ENCODE measurements around the gene ZNF184. TPM values are rescaled to one million over a fixed set of nuclear protein-coding genes. Genes with fewer than 3 reads are reported as not detected.
"Not testable (repeated sequence)": the region's sequence is repeated elsewhere in the genome, so short reads cannot be mapped to it uniquely, and the experiment has no call there.

ZNF184 gene
- total RNA-seq, 4 donors from 2014 or later = 5.0 to 9.0 (median 8.5) TPM

DNA sequence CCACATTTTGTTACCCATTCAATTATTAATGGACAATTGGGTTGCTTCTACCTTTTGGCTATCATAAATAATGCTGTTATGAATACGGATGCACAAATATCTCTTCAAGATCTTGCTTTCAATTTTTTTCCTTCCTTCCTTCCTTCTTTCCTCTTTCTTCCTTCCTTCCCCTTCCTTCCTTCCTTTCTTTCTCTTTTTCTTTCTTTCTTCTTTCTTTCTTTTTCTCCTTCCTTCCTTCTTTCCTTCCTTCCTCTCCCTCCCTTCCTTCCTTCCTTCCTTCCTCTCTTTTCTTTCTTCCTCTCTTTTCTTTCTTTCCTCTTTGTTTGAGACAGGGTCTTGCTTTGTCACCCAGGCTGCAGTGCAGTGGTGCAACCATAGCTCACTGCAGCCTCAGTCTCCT, 39.2 kb downstream of the ZNF184 start:
- WGBS, 2 donors (ENCODE audit: low coverage in 1 of 2) = 57 to 80% methylated on average over 1 of the region's 1 CpG
- Histone ChIP-seq H3K4me1 (no peaks in the 10 kb centered on the region), H3K36me3 (no peaks in the 10 kb centered on the region), H3K4me3 (no peak overlapping the region), H3K27ac (no peak overlapping the region), H3K9me3 (peaks cover 0 to 12% (median 0%) of the 10 kb centered on the region in 3 donors), H3K27me3 (no peaks in the 10 kb centered on the region)
- no peak for ATAC-seq
- TF ChIP-seq POLR2A (IDR thresholded peaks at IDR 0.05) (no peak), POLR2AphosphoS5 (IDR thresholded peaks at IDR 0.05) (no peak), EP300 (IDR thresholded peaks at IDR 0.05) (no peak)
- TF ChIP-seq, protein P1, sequence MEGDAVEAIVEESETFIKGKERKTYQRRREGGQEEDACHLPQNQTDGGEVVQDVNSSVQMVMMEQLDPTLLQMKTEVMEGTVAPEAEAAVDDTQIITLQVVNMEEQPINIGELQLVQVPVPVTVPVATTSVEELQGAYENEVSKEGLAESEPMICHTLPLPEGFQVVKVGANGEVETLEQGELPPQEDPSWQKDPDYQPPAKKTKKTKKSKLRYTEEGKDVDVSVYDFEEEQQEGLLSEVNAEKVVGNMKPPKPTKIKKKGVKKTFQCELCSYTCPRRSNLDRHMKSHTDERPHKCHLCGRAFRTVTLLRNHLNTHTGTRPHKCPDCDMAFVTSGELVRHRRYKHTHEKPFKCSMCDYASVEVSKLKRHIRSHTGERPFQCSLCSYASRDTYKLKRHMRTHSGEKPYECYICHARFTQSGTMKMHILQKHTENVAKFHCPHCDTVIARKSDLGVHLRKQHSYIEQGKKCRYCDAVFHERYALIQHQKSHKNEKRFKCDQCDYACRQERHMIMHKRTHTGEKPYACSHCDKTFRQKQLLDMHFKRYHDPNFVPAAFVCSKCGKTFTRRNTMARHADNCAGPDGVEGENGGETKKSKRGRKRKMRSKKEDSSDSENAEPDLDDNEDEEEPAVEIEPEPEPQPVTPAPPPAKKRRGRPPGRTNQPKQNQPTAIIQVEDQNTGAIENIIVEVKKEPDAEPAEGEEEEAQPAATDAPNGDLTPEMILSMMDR (IDR thresholded peaks at IDR 0.05) = no peak

DNA sequence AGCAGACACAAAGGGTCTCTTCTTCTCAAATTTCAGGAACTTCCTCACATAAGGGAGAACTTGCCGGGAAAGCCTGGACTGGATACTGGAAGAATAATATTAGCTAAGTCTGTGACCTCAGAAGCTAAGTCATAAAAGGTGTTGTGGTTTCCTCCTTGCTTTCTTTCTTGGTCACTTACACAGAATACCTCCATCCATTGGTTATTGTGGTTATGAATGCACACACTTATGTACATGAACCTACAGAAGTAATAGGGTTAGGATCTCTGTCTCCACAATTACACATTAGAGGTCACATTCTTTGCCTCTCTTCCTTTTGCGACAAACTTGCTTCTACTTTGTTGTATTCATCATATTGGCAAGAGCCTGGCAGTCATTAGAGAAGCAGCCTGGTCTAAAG, 43.9 kb downstream of the ZNF184 start:
- peaks cover 0 to 12% (median 0%) of the 10 kb centered on the region in 3 donors for H3K9me3 ChIP-seq
- H3K27me3 ChIP-seq = no peaks in the 10 kb centered on the region
- H3K4me3 ChIP-seq = no peak overlapping the region
- H3K27ac ChIP-seq = no peak overlapping the region
- no peak for ATAC-seq
- H3K36me3 ChIP-seq = no peaks in the 10 kb centered on the region
- 46% methylated on average over 2 of the region's 2 CpGs; no CpG with 5 or more reads in 1 of the 2 donors for WGBS, 2 donors (ENCODE audit: low coverage in 1 of 2)
- H3K4me1 ChIP-seq = no peaks in the 10 kb centered on the region
- TF ChIP-seq, protein P1 (IDR thresholded peaks at IDR 0.05) = no peak
- TF ChIP-seq EP300 (IDR thresholded peaks at IDR 0.05) (no peak), POLR2AphosphoS5 (IDR thresholded peaks at IDR 0.05) (no peak), POLR2A (IDR thresholded peaks at IDR 0.05) (no peak)

DNA sequence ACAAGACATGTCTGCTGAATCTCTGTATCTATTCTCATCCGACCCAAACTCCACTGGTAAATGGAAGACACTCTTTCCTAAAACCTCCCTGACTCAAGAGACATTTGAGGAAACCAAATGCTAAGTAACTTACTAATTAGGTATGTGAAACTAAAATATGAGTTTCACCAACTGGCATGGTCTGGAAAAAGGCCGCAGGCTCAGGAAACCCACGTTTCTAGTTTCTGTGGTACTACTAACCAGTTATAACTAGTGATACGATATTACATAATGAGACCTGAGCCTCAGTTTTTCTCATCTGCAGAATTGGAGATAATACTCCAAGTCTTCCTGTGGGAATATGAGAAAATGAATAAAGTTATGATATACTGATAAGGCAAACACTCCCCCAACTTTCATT, 44.4 kb downstream of the ZNF184 start:
- TF ChIP-seq POLR2AphosphoS5 (IDR thresholded peaks at IDR 0.05) (no peak), POLR2A (IDR thresholded peaks at IDR 0.05) (no peak), EP300 (IDR thresholded peaks at IDR 0.05) (no peak)
- TF ChIP-seq, protein P1 (IDR thresholded peaks at IDR 0.05) = no peak
- ATAC-seq = no peak
- Histone ChIP-seq H3K36me3 (no peaks in the 10 kb centered on the region), H3K4me1 (no peaks in the 10 kb centered on the region), H3K9me3 (peaks cover 0 to 12% (median 0%) of the 10 kb centered on the region in 3 donors), H3K27ac (no peak overlapping the region), H3K27me3 (no peaks in the 10 kb centered on the region), H3K4me3 (no peak overlapping the region)
- 75 to 90% methylated on average over 3 to 4 of the region's 4 CpGs for WGBS, 2 donors (ENCODE audit: low coverage in 1 of 2)

DNA sequence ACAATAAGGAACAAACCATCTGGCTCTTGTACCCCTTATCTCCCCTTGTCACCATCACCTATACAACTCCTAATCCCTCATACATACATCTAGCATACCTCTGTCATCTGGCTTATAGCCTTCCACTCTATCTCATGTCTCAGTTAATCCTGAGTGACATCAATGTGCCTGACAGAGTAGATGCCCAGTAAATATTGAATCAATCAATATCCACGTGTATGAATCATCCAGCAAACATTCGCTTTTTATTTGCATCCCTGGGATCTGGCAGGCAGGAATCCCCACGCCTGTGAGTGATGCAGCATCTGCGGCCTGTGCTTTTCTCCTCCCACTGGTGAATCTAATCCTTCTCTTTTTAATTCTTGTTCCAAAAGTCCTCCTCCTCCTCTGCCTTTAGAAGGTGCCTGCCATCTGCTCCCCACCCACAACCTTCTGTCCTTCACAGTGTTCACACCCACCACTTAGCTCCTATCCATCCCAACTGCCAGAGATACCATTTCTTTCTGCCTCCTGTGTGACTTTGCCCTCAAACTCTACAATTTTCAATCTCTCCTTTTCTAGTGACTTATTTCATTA, 46.8 kb downstream of the ZNF184 start:
- H3K27ac ChIP-seq = no peak overlapping the region
- no peaks in the 10 kb centered on the region for H3K36me3 ChIP-seq
- 60 to 78% methylated on average over 1 to 4 of the region's 4 CpGs for WGBS, 2 donors (ENCODE audit: low coverage in 1 of 2)
- no peak for TF ChIP-seq EP300 (IDR thresholded peaks at IDR 0.05)
- H3K9me3 ChIP-seq = peaks cover 0 to 17% (median 0%) of the 10 kb centered on the region in 3 donors
- H3K4me3 ChIP-seq = no peak overlapping the region
- no peaks in the 10 kb centered on the region for H3K4me1 ChIP-seq
- ATAC-seq = no peak
- H3K27me3 ChIP-seq = no peaks in the 10 kb centered on the region

DNA sequence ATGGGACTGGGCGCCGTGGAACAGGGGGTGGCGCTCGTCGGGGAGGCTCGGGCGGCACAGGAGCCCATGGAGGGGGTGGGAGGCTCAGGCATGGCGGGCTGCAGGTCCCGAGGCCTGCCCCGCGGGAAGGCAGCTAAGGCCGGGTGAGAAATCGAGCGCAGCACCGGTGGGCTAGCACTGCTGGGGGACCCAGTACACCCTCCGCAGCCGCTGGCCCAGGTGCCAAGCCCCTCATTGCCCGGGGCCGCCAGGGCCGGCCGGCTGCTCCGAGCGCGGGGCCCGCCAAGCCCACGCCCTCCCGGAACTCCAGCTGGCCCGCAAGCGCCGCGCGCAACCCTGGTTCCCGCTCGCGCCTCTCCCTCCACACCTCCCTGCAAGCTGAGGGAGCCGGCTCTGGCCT, 48.1 kb downstream of the ZNF184 start:
- H3K27ac ChIP-seq, H3K4me3 ChIP-seq, H3K36me3 ChIP-seq, H3K4me1 ChIP-seq, H3K27me3 ChIP-seq, ATAC-seq, H3K9me3 ChIP-seq: not testable (repeated sequence)
- WGBS, 2 donors (ENCODE audit: low coverage in 1 of 2) = no CpG with 5 or more reads among the region's 36 CpGs

DNA sequence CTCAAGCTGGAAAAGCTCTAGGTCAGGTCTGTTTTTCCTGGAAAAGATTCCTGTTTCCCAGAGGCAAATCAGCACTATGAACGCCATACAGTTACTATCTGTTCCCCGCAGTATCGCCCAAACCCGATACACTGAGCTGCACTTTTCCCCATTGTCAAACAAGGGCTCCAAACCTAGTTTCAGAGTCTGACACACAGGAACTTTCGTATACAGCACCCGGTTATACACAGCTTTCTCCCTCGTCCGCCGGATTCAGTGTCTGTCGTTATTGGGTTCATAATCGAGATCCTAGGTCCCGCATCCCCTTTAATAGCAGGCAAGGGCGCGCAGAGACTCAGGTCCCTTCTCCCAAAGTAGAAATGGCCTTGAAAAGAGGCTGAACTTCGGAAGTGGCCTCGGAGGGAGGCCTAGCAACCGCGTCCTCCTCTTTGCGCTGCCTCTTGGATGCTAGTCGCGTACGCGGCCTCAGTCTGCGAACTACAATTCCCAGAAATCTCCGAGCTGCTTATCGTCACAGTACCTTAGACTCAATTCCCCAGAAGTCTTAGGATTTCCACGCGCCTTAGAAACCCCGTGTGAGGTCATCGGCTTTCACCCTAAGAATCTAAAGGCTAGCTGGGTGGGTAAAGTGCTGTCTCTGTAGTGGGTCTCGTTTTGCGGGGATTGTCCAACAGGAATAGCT, 50.1 kb downstream of the ZNF184 start:
- Histone ChIP-seq H3K27ac (no peak overlapping the region), H3K4me1 (no peaks in the 10 kb centered on the region), H3K27me3 (no peaks in the 10 kb centered on the region), H3K4me3 (peak overlapping the region in 1 of 2 donors; percentile 14), H3K9me3 (peaks cover 0 to 5% (median 0%) of the 10 kb centered on the region in 3 donors), H3K36me3 (no peaks in the 10 kb centered on the region)
- TF ChIP-seq POLR2A (IDR thresholded peaks at IDR 0.05) = no peak
- 33 to 52% methylated on average over 11 of the region's 32 CpGs for WGBS, 2 donors (ENCODE audit: low coverage in 1 of 2)
- ATAC-seq = no peak

Data from gastroesophageal sphincter (tissue), 4 donors.